HG02981 (cell line): ENCODE measurements around the gene MAJIN.
A peak's percentile ranks its signal among the peaks of the same experiment; 100 is the strongest.

Experiments
- ATAC-seq: cut with Tn5 transposase; IDR thresholded peaks from one replicate; pipeline ENCODE4 v1.9.1; 2021; ENCODE audit warnings: mild to moderate bottlenecking, moderate library complexity; ENCODE audit not compliant: unreplicated experiment

Gene MAJIN

DNA sequence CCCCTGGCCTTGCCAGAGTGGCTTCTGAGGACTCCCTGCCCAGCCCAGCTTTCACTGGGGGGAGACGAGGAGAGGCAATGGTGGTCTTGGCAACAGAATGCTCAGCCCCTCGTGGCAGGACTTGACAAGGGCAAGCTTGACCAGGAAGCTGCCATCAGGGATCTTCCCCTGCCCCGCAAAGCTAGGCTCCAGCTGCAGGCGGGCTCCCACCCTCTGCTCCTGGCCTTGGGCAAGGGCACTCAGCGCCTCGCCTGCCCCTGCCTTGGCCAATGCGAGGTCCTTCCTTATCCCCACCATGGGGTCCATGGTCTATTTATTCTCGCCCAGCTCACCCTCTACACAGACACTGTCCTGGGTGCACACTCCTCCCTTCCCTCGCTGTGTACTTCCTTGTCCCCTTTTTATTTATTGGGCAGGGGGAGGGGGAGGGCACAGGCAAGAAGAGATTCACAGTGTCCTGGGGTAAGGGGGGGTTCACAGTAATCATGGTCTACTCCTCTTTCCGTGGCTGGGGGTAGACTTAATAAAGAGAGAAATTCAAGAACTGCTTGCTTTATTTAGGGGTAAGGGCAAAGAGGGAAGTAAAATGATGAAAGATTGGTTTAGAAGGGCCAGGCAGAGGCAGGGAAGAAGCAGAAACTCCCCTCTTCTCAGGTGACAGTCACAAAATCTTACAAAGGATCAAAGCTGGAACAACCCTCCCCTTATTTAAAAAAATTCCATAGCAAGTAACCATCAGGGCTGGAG lies 37.8 kb downstream of the MAJIN start:
- no peak for ATAC-seq

DNA sequence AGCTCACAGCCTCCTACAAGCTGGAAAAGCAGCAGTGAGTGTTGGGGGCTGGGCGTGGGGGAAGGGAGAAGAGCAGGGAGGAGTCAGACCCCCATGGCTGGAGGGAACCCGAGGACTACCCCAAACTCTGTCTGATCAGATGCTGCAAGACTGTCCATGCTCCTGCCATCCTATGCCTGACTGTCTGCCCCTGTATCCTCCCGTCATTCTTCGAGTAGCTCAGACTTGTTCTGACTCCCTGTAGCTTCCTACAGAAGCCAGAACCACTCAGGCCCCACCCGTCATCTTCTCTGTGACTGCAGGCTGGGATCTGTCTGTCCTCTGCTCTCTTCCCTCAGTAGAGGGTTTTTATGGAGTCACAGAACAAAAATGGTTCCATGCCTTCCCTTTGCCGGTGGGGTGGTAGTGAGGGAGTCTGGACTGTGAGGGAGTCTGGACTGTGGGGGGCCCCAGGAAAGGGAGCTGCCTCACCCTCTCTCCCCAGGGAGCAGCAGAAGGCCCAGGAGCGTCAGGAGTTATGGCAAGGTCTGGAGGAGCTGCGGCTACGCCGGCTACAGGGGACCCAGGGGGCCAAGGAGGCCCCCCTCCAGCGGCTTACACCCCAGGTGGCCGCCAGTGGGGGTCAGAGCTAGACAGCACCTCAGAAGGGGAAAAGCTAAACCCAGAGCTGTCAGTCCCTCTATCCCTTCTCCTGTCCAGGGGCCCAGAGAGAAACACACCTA lies 38.5 kb downstream of the MAJIN start:
- no peak for ATAC-seq

- no peak for ATAC-seq
Measured at GRCh38 chr11:64932324-64932723, 39.6 kb downstream of the MAJIN start.

DNA sequence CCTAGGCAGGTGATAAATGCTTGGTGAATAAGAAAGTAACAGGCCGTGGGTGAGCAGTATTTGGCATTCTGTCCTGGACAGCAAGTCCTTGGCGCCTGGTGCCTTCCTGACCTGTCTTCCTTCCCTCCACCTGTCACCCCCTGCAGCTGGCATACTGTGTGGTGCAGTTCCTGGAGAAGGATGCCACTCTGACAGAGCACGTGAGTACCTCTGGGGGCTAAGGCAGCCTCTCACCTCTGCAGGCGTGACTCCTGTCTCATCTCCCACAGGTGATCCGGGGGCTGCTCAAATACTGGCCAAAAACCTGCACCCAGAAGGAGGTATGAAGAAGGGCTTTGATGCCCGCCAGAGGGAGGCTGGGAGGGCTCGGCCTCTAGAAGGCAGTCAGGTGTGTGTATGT lies 40.6 kb downstream of the MAJIN start:
- ATAC-seq, result no peak

DNA sequence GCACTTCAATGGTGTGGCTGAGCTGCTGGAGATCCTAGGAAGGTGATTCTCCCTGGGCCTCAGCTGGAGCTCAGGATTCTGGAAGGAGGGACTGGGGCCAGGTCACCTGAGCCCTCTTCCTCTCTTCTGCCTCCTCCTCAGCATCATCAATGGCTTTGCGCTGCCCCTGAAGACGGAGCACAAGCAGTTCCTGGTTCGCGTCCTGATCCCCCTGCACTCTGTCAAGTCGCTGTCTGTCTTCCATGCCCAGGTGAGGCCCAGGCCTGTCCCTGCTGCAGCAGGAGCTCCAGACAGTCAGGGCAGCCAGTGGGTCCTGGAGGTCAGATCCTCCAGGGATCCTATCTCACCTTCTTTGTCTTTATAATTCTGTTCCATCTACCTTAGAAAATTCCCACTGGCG lies 41.6 kb downstream of the MAJIN start:
- ATAC-seq, result no peak

GRCh38 chr11:64929625-64930024 lies 42.3 kb downstream of the MAJIN start:
- no peak for ATAC-seq

- no peak for ATAC-seq
Measured at GRCh38 chr11:64928957-64929356, 43.0 kb downstream of the MAJIN start.

- ATAC-seq, result no peak
Measured at GRCh38 chr11:64926689-64927088, 45.2 kb downstream of the MAJIN start.

DNA sequence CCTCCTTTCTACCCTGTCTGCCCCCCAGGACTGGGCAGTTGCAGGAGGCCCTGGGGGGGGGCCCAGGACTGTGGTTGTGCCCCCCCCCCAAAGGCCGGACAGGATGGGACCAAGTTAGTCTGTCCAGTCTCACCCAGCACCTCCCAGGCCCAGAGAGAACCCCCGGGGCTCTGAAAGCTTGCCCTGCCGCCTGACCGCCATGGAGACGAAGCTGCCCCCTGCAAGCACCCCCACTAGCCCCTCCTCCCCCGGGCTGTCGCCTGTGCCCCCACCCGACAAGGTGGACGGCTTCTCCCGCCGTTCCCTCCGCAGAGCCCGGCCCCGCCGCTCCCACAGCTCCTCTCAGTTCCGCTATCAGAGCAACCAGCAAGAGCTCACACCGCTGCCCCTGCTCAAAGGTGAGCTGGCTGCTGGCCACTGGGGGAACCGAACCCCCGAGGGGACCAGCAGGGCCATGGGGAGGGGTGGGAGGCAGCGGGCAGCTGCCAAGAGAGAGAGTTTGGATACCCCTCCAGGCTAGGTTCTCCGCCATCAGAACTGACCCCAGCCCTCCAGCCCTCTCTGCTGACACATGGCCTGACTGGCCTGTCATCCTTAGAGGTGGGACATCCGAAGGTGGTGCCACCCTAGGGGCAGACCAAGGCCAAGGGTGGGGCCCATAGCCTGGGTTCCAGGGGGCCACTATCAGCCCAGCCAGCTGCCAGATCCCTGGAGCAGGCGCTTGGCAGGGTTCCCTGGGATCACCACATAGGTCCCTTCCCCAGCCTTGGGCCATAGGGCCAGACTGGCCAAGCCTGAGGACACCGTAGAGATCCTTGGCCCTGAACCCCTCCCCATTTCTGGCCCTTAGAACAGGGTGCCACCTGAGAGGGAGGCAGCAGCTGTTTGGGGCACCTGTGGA lies 46.1 kb downstream of the MAJIN start:
- no peak for ATAC-seq

DNA sequence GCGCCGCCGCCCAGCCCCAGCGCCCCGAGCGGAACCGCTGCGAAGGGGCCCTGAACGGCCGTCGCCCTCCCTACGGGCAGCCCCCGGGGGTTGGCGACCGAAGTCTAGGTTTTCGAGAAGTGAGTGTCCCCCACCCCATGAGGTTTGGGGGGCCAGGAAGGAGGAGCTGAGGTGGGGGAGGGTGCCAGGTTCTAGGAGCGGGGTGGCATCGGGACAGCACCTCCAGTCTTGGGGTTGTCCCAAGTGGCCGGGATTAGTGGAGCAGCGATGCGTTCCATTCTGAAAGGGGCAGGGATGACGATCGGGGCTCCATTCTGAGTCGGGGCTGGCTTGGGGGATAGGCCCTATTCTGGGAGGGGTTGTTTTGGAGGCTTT lies 47.0 kb downstream of the MAJIN start:
- ATAC-seq, result no peak

DNA sequence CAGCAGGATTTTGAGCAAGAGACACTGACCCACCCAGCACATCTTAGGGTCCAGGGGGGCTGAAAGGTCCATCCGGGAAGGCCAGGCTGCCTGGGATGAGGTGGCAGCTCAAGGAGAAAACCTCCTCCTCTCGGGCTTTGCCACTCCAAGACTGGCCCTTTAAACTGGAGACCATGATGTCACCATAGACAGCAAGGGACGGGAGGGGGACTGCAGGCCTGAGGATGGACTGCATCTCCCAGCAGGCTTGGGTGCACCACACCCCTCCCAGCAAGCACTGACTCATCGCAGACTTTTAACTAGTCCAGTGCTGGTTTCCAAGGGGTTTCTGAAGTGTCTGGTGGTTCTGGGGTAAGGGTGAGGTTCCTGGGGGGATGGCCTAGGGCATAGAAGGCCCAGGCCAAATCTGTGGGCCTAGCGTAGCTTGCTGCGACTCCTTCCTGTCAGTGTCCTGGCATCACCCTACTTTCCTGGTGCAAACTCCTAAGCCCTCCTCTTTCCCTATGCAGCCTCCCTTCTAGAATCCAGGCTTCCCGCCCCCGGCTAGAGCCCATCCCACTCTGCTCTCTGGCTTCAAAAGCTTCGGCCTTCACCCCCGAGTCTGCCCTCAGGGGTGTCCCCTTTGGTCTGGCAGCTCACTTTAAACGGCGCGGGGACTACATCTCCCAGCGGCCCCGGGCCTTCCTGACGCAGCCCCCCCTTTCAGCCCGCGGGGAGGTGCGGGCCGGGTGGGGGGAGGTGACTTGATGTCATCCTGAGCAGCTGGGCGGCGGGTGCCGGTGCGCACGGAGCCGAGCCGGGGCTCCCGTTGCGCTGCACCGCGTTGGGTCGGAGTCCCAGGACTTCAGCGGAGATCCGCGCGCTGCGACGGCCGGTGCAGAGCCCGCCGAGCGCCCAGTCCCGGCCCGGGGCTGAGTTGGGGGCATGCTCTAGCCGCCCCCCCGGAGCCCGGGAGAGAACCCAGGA lies 47.7 kb downstream of the MAJIN start, which contains the start of gene PPP2R5B:
PPP2R5B (plus strand) TSS at position 746 of the 966 bp plus-strand sequence. CDS start 1,046 bp downstream, outside the sequence.
- ATAC-seq, result peak; percentile 81

GRCh38 chr11:64923151-64923661 lies 48.7 kb downstream of the MAJIN start:
- no peak for ATAC-seq

- no peak for ATAC-seq
Measured at GRCh38 chr11:64921384-64921783, 50.5 kb downstream of the MAJIN start.

DNA sequence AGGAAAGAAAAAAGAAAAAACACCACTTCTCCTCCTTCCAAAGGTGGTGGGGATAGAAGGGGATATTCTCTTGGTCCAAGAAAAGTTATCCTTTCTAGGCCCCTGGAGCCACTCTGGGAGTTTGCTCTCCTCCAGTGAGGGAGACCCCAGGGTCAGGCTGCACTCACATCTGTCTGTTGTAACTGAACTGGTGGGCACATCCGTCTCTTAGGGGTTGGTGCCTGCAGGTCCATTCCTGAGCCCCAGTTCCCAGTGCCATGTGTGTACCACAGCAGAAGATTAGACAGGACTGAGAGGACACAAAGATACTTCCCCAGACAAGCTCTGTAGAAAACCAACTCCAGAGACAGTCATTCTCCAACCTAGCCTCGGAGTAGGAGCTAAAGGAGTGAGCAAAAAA lies 51.8 kb downstream of the MAJIN start:
- ATAC-seq, result no peak

DNA sequence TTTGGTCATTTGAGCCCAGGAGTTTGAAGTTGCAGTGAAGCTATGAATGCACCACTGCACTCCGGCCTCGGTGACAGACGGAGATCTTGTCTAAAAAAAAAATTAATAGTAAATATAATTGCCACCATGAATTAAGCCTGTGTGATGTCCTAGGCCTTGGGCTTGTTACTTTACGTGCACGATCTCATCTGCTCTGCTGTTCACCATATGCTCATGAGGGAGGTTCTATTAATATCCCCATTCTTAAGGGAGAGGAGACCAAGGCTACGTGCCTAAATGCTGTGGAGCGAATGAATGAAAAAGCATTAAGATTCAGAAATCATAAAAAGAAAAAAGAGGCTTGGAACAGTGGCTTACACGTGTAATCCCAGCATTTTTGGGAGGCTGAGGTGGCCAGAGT lies 52.3 kb downstream of the MAJIN start:
- no peak for ATAC-seq

DNA sequence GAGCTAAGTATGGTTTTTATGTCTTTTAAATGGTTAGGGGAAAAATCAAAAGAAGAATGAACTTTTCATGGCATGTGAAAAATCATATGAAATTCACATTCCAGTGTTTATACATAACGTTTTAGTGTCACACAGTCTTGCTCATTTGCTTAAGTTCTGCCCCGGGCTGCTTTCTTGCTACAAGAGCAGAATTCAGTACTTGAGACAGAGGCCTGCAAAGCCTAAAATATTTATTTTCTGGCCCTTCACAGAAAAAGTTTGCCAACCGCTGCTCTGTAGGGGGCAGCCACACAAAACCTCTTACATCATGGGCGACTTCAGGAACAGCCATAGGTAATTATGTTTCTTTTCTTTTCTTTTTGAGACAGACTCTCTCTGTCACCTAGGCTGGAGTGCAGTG lies 53.9 kb downstream of the MAJIN start:
- ATAC-seq, result no peak

GRCh38 chr11:64917663-64917995 lies 54.3 kb downstream of the MAJIN start:
- no peak for ATAC-seq

GRCh38 chr11:64916775-64917662 lies 54.9 kb downstream of the MAJIN start, which contains the start of gene ATG2A:
TSS of gene ATG2A (minus strand) at chr11:64917209. CDS start at chr11:64917135, 74 bp downstream.
- peak; percentile 94 for ATAC-seq
